Measurements from ENCODE around the gene ELMO1. TPM values are rescaled to one million over a fixed set of nuclear protein-coding genes. Genes with fewer than 3 reads are reported as not detected.
"Not testable (repeated sequence)": the region's sequence is repeated elsewhere in the genome, so short reads cannot be mapped to it uniquely, and the experiment has no call there.

ELMO1 gene
- total RNA-seq, 4 donors from 2014 or later = 11.5 to 19.9 (median 17.4) TPM

DNA sequence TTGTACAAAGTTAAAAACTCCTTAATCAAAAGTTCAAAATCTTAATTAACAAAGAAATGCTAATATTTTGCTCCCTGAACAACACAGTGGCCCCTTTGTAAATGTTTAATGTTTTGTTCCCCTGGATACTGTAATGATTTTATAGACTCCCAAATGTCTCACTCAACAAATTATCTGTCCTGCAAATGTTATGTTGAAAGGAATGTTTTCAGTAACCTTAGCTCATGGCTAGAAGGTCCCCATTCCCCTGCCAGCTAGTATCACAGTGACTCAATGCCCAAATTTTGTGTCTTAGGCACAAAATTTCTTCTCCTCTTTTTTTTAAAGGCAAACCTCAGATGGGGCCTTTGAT lies 298.9 kb downstream of the ELMO1 start:
- no peak overlapping the region for H3K4me3 ChIP-seq (ENCODE audit: low read depth, poor library complexity, severe bottlenecking)
- TF ChIP-seq POLR2A (IDR thresholded peaks at IDR 0.05) = no peak
- TF ChIP-seq, protein P1, sequence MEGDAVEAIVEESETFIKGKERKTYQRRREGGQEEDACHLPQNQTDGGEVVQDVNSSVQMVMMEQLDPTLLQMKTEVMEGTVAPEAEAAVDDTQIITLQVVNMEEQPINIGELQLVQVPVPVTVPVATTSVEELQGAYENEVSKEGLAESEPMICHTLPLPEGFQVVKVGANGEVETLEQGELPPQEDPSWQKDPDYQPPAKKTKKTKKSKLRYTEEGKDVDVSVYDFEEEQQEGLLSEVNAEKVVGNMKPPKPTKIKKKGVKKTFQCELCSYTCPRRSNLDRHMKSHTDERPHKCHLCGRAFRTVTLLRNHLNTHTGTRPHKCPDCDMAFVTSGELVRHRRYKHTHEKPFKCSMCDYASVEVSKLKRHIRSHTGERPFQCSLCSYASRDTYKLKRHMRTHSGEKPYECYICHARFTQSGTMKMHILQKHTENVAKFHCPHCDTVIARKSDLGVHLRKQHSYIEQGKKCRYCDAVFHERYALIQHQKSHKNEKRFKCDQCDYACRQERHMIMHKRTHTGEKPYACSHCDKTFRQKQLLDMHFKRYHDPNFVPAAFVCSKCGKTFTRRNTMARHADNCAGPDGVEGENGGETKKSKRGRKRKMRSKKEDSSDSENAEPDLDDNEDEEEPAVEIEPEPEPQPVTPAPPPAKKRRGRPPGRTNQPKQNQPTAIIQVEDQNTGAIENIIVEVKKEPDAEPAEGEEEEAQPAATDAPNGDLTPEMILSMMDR (IDR thresholded peaks at IDR 0.05) = no peak
- DNase-seq (ENCODE audit: low spot score in 2 of 2) = no peak
- intact Hi-C loops (cut with DNase I; ENCODE audit: low total_unique reads) = no loop called here

DNA sequence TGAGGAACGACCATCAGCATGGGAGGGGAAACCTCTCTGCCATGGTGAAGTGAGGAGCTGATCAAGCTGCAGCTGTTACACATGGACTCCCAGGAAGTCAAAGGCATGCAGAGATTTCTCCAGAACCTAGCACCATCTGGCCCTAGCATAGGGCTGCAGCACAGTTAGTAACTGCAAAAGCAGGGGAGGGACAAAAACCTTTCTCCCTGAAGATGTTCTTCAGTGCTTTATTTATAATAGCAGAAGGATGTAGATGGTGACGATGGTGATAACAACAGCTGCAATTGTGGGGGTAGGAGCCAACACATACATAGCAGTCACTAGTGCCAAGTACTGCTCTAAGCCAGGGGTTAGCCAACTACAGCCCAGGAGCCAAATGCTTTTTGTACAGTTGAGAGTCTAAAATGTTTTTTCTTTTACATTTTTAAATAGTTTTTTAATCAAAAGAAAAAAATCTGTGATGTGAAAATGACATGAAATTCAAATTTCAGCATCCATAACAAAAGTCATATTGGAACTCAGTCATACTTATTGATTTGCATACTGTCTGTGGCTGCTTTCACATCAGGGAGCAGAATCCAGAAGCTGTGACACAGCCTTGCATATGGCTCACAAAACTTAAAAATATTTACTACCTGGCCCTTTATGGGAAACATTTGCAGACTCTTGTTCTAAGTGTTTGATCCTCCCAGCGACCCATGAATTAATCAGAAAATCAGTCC lies 299.5 kb downstream of the ELMO1 start:
- intact Hi-C loops (cut with DNase I; ENCODE audit: low total_unique reads) = no loop called here
- no peak for DNase-seq (ENCODE audit: low spot score in 2 of 2)
- 48 to 58% methylated on average over 3 of the region's 3 CpGs for WGBS, 2 donors
- no peak overlapping the region for H3K4me3 ChIP-seq (ENCODE audit: low read depth, poor library complexity, severe bottlenecking)
- no peak for TF ChIP-seq POLR2A (IDR thresholded peaks at IDR 0.05)
- TF ChIP-seq, protein P1 (IDR thresholded peaks at IDR 0.05) = no peak

DNA sequence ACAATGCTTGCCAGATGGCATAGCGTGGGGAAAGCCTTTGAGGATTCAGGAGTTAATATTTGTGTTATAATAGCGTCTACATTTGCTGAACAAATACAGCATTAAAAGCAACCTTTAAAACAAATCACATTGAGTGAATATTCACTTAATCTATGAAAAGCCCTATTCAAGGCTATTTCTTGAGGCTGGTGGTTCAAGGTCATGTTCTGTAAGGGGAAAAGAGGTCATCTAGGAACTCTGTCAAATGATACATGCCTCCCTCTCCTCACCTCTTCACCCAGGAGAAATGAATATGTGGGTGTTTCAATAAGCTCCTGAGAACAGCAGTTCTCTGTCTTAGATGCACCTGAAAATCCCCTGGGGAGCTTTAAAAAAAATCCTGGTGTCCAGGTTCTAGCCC lies 303.0 kb downstream of the ELMO1 start:
- no peak for TF ChIP-seq POLR2A (IDR thresholded peaks at IDR 0.05)
- TF ChIP-seq, protein P1 (IDR thresholded peaks at IDR 0.05) = no peak
- no peak overlapping the region for H3K4me3 ChIP-seq (ENCODE audit: low read depth, poor library complexity, severe bottlenecking)
- DNase-seq (ENCODE audit: low spot score in 2 of 2) = no peak
- intact Hi-C loops (cut with DNase I; ENCODE audit: low total_unique reads) = no loop called here
- 90 to 91% methylated on average over 2 of the region's 2 CpGs for WGBS, 2 donors

DNA sequence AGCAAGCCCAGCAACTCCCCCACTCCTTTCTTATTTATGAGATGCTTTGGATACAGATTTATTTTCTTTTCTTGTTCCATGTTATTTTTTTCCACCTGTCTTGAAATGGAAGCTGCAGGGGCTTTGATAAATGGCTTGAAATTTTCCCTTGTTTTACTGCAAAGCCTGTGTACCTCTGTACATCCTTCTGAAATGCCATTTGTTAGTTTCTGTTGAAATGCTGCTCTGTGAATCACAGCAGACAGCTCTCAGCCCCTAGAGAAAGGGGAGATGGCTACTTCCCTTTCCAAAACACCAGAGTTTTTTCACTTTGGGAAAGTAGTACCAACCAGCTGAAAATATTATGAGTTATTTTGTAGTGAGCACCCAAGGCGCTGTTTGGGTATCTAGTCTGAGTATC lies 304.2 kb downstream of the ELMO1 start:
- no peak for DNase-seq (ENCODE audit: low spot score in 2 of 2)
- no peak for TF ChIP-seq POLR2A (IDR thresholded peaks at IDR 0.05)
- TF ChIP-seq, protein P1 (IDR thresholded peaks at IDR 0.05) = no peak
- H3K4me3 ChIP-seq (ENCODE audit: low read depth, poor library complexity, severe bottlenecking) = no peak overlapping the region
- intact Hi-C loops (cut with DNase I; ENCODE audit: low total_unique reads) = no loop called here
- 89% methylated on average over 1 of the region's 1 CpG for WGBS, 2 donors

DNA sequence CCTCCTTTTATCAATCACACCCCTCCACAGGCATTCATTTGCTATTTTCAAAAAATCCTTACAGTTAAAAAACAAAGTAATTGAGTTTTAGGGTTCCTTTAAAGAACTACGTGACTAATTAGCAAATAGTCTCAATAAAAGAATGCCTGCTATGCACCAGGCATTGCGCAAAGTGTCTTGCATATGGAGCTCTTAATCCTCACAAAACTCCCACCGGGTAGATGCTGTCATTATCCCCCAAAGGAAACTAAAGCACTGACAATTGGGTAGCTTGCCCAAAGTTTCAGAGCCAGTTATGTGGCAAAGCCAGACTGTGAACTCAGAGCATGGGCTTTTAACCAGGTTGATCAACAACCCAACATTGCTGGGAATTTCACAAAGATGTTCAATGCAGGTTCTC lies 305.7 kb downstream of the ELMO1 start:
- H3K4me3 ChIP-seq (ENCODE audit: low read depth, poor library complexity, severe bottlenecking) = no peak overlapping the region
- TF ChIP-seq, protein P1 (IDR thresholded peaks at IDR 0.05) = no peak
- no peak for TF ChIP-seq POLR2A (IDR thresholded peaks at IDR 0.05)
- WGBS, 2 donors = 51 to 70% methylated on average over 3 of the region's 3 CpGs
- no peak for DNase-seq (ENCODE audit: low spot score in 2 of 2)
- intact Hi-C loops (cut with DNase I; ENCODE audit: low total_unique reads) = no loop called here

DNA sequence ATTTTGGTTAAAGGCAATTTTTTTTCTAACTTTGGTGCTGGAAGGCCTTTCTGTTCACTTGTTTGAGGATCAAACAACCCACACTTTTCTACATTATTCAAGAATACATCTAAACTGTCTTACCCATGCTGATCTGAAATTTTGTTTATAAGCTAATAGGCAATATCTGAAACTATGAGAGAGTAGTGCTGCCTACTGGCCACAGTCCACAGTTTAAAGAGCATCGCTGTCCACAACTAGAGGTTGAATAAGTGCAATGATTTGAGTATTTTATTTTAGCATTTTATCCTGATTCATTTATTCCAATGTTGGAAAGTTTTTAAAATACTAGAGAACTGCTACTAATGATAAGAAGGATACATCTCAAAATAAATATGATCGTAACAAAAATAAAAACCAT lies 306.9 kb downstream of the ELMO1 start:
- DNase-seq (ENCODE audit: low spot score in 2 of 2) = no peak
- intact Hi-C loops (cut with DNase I; ENCODE audit: low total_unique reads) = no loop called here
- TF ChIP-seq, protein P1 (IDR thresholded peaks at IDR 0.05) = no peak
- no peak for TF ChIP-seq POLR2A (IDR thresholded peaks at IDR 0.05)
- WGBS, 2 donors = 97 to 99% methylated on average over 2 of the region's 2 CpGs
- no peak overlapping the region for H3K4me3 ChIP-seq (ENCODE audit: low read depth, poor library complexity, severe bottlenecking)

DNA sequence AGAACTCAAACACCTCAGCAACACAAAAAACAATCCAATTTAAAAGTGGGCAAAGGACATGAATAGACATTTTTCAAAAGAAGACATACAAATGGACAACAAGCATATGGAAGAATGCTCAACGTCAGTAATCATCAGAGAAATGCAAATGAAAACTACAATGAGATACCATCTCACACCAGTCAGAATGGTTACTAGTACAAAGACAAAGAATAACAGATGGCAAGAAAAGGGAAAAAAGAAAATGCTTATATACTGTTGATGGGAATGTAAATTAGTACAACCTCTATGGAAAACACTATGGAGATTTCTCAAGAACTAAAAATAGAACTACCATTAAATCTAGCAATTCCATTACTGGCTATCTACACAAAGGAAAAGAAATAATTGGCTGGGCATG lies 314.8 kb downstream of the ELMO1 start:
- H3K4me3 ChIP-seq (ENCODE audit: low read depth, poor library complexity, severe bottlenecking); DNase-seq (ENCODE audit: low spot score in 2 of 2); intact Hi-C loops (cut with DNase I; ENCODE audit: low total_unique reads): not testable (repeated sequence)
- WGBS, 2 donors = 84 to 89% methylated on average over 1 of the region's 1 CpG

All from lower leg skin (tissue), 4 donors.